Measurements from ENCODE around the gene FEZ2. TPM values are rescaled to one million over a fixed set of nuclear protein-coding genes. Genes with fewer than 3 reads are reported as not detected.

Gene FEZ2
- polyA plus RNA-seq, 1 donor from 2014 or later = 36.8 TPM

DNA sequence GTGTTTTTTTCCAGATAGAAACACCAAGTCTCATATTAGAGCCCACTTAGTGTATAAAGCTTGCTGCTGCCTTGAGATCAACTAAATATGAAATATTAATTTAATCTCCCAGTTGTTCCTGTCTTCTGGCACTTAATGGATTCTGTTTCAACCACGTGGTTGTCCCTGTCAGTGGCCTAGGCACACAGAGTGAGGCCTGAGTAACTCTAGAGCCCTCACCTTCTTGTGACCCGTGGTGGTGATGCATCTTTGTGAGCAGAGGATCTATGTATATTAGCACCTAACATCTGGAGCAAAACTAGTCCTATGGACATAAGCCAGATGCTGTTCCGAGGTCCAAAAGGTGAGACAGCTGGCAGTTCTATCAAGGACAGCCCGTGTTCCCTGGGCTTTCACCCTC lies 74.8 kb downstream of the FEZ2 start:
- Histone ChIP-seq H3K9me3 (ENCODE audit: low read length) (no peaks in the 10 kb centered on the region), H3K9me2 (ENCODE audit: insufficient read depth, low read length) (no peaks in the 10 kb centered on the region), H3F3A (ENCODE audit: insufficient read depth, low read length, poor library complexity, severe bottlenecking) (no peaks in the 10 kb centered on the region), H3K9ac (ENCODE audit: low read length) (no peak overlapping the region), H3K27ac (ENCODE audit: low read length) (no peak overlapping the region), H3K4me3 (ENCODE audit: low read length) (no peak overlapping the region), H4K20me1 (ENCODE audit: insufficient read depth) (no peaks in the 10 kb centered on the region), H3K79me2 (replicated peaks; ENCODE audit: insufficient read depth, low read length) (no peaks in the 10 kb centered on the region), H2AFZ (ENCODE audit: low read depth, low read length) (no peak overlapping the region), H3K4me2 (ENCODE audit: low read length) (no peak overlapping the region), H3K27me3 (ENCODE audit: insufficient read depth, low read depth, low read length) (no peaks in the 10 kb centered on the region), H3K36me3 (ENCODE audit: insufficient read depth, low read length) (no peaks in the 10 kb centered on the region)
- no peak for TF ChIP-seq TAF1 (IDR thresholded peaks at IDR 0.05; ENCODE audit: low read depth)
- TF ChIP-seq POLR2AphosphoS5 (IDR thresholded peaks at IDR 0.05) = no peak
- no peak for TF ChIP-seq EZH2 (IDR thresholded peaks at IDR 0.05; ENCODE audit: borderline replicate concordance, insufficient read depth, low read length, poor library complexity, severe bottlenecking)
- no peak for TF ChIP-seq SMC3 (conservative IDR thresholded peaks at IDR 0.05; ENCODE audit: poor library complexity)
- TF ChIP-seq, protein P1, sequence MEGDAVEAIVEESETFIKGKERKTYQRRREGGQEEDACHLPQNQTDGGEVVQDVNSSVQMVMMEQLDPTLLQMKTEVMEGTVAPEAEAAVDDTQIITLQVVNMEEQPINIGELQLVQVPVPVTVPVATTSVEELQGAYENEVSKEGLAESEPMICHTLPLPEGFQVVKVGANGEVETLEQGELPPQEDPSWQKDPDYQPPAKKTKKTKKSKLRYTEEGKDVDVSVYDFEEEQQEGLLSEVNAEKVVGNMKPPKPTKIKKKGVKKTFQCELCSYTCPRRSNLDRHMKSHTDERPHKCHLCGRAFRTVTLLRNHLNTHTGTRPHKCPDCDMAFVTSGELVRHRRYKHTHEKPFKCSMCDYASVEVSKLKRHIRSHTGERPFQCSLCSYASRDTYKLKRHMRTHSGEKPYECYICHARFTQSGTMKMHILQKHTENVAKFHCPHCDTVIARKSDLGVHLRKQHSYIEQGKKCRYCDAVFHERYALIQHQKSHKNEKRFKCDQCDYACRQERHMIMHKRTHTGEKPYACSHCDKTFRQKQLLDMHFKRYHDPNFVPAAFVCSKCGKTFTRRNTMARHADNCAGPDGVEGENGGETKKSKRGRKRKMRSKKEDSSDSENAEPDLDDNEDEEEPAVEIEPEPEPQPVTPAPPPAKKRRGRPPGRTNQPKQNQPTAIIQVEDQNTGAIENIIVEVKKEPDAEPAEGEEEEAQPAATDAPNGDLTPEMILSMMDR (IDR thresholded peaks at IDR 0.05; ENCODE audit: poor library complexity, severe bottlenecking) = no peak
- no peak for TF ChIP-seq EP300 (conservative IDR thresholded peaks at IDR 0.05; ENCODE audit: poor library complexity, severe bottlenecking)
- no peak for TF ChIP-seq RAD21 (conservative IDR thresholded peaks at IDR 0.05)
- TF ChIP-seq MXI1 (conservative IDR thresholded peaks at IDR 0.05; ENCODE audit: poor library complexity, severe bottlenecking) = no peak
- TF ChIP-seq, protein P2, sequence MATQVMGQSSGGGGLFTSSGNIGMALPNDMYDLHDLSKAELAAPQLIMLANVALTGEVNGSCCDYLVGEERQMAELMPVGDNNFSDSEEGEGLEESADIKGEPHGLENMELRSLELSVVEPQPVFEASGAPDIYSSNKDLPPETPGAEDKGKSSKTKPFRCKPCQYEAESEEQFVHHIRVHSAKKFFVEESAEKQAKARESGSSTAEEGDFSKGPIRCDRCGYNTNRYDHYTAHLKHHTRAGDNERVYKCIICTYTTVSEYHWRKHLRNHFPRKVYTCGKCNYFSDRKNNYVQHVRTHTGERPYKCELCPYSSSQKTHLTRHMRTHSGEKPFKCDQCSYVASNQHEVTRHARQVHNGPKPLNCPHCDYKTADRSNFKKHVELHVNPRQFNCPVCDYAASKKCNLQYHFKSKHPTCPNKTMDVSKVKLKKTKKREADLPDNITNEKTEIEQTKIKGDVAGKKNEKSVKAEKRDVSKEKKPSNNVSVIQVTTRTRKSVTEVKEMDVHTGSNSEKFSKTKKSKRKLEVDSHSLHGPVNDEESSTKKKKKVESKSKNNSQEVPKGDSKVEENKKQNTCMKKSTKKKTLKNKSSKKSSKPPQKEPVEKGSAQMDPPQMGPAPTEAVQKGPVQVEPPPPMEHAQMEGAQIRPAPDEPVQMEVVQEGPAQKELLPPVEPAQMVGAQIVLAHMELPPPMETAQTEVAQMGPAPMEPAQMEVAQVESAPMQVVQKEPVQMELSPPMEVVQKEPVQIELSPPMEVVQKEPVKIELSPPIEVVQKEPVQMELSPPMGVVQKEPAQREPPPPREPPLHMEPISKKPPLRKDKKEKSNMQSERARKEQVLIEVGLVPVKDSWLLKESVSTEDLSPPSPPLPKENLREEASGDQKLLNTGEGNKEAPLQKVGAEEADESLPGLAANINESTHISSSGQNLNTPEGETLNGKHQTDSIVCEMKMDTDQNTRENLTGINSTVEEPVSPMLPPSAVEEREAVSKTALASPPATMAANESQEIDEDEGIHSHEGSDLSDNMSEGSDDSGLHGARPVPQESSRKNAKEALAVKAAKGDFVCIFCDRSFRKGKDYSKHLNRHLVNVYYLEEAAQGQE (IDR thresholded peaks at IDR 0.05; ENCODE audit: borderline replicate concordance) = no peak

DNA sequence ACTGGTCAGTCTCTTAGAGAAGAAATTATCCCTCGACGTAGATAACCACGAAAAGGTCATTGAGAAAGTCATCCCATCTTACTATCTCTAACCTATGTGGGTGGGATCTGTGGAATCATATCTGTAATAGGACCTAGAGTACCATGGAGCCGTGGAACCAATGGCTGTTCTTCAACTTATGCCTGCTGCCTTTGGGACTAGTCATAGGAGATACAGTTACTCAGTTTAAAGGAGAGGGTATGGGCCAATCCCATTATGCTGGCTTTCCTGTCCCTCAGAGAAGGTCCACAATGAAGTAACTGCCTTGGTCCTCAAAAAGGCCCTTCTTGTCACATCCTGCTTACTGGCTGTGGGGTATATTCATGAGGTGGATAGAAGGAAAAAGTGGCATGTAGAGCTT lies 77.5 kb downstream of the FEZ2 start:
- no peaks in the 10 kb centered on the region for H3K27me3 ChIP-seq (ENCODE audit: insufficient read depth, low read depth, low read length)
- no peak overlapping the region for H3K9ac ChIP-seq (ENCODE audit: low read length)
- no peaks in the 10 kb centered on the region for H3F3A ChIP-seq (ENCODE audit: insufficient read depth, low read length, poor library complexity, severe bottlenecking)
- no peaks in the 10 kb centered on the region for H3K9me3 ChIP-seq (ENCODE audit: low read length)
- no peak overlapping the region for H3K27ac ChIP-seq (ENCODE audit: low read length)
- no peak overlapping the region for H3K4me2 ChIP-seq (ENCODE audit: low read length)
- no peak for TF ChIP-seq SMC3 (conservative IDR thresholded peaks at IDR 0.05; ENCODE audit: poor library complexity)
- TF ChIP-seq EP300 (conservative IDR thresholded peaks at IDR 0.05; ENCODE audit: poor library complexity, severe bottlenecking) = no peak
- TF ChIP-seq, protein P1 (IDR thresholded peaks at IDR 0.05; ENCODE audit: poor library complexity, severe bottlenecking) = no peak
- TF ChIP-seq RAD21 (conservative IDR thresholded peaks at IDR 0.05) = no peak
- no peak for TF ChIP-seq POLR2AphosphoS5 (IDR thresholded peaks at IDR 0.05)
- TF ChIP-seq EZH2 (IDR thresholded peaks at IDR 0.05; ENCODE audit: borderline replicate concordance, insufficient read depth, low read length, poor library complexity, severe bottlenecking) = no peak
- TF ChIP-seq, protein P2 (IDR thresholded peaks at IDR 0.05; ENCODE audit: borderline replicate concordance) = no peak
- TF ChIP-seq MXI1 (conservative IDR thresholded peaks at IDR 0.05; ENCODE audit: poor library complexity, severe bottlenecking) = no peak
- TF ChIP-seq TAF1 (IDR thresholded peaks at IDR 0.05; ENCODE audit: low read depth) = no peak
- H3K36me3 ChIP-seq (ENCODE audit: insufficient read depth, low read length) = no peaks in the 10 kb centered on the region
- H3K4me3 ChIP-seq (ENCODE audit: low read length) = no peak overlapping the region
- no peaks in the 10 kb centered on the region for H3K9me2 ChIP-seq (ENCODE audit: insufficient read depth, low read length)
- no peaks in the 10 kb centered on the region for H3K79me2 ChIP-seq (replicated peaks; ENCODE audit: insufficient read depth, low read length)
- H2AFZ ChIP-seq (ENCODE audit: low read depth, low read length) = no peak overlapping the region
- no peaks in the 10 kb centered on the region for H4K20me1 ChIP-seq (ENCODE audit: insufficient read depth)

Measured in neural cell (in vitro differentiated cells).